Measurements from ENCODE around the gene NXPE1. TPM values are rescaled to one million over a fixed set of nuclear protein-coding genes. Genes with fewer than 3 reads are reported as not detected.

Gene NXPE1
- polyA plus RNA-seq, 1 of the 3 experiments (the other 2 are of a cell fraction): not detected

DNA sequence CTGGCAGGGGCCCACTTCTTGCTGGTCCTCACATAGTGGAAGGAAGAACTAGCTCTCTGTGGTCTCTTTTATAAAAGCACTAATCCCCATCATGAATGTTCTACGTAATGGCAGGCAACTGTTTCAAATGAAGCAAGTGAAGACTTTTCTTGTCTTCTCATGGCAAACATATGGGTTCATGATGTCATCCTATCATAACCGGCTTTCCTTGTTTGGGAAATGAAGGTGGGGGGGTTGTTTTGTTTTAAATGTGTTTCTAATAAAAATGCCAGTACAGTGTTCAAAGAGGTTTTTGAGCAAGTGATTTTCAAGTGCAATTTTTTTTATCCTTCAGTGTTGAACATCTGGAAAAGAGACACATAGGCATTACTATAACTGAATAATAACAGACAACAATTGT is 87.0 kb downstream of the NXPE1 start:
- H4K20me1 ChIP-seq (ENCODE audit: insufficient read depth): no peaks in the 10 kb centered on the region
- H3F3A ChIP-seq (replicated peaks; ENCODE audit: insufficient read depth): no peaks in the 10 kb centered on the region
- H3K9me3 ChIP-seq: no peaks in the 10 kb centered on the region
- no peaks in the 10 kb centered on the region for H3K9me2 ChIP-seq
- H3K4me3 ChIP-seq (ENCODE audit: low read depth in 2 of 2, low read length in 1 of 2): no peak overlapping the region
- H3K27me3 ChIP-seq (ENCODE audit: insufficient read depth): no peaks in the 10 kb centered on the region
- H3K36me3 ChIP-seq (replicated peaks in 1 of 2; ENCODE audit: control insufficient read depth in 1 of 2, insufficient read depth in 2 of 2, low read length in 1 of 2): no peaks in the 10 kb centered on the region
- no peak overlapping the region for H3K9ac ChIP-seq
- ChIA-PET POLR2A (no interaction called here), CTCF (no interaction called here)
- WGBS (ENCODE audit: low lambda C conversion rate): 87% methylated on average over 2 of the region's 2 CpGs
- TF ChIP-seq MEF2A (IDR thresholded peaks at IDR 0.05; ENCODE audit: borderline replicate concordance, low read depth): no peak
- TF ChIP-seq EP300 (IDR thresholded peaks at IDR 0.05; ENCODE audit: borderline replicate concordance in 1 of 2, low read depth in 1 of 2, low read length in 1 of 2): no peak
- no peak for TF ChIP-seq NRF1 (IDR thresholded peaks at IDR 0.05; ENCODE audit: low read depth, low read length)
- TF ChIP-seq TCF12 (IDR thresholded peaks at IDR 0.05): no peak
- H3K4me2 ChIP-seq: no peak overlapping the region
- no peak for DNase-seq
- no peak overlapping the region for H2AFZ ChIP-seq (ENCODE audit: low read depth)
- H3K79me2 ChIP-seq (ENCODE audit: insufficient read depth): no peaks in the 10 kb centered on the region
- H3K4me1 ChIP-seq (ENCODE audit: control insufficient read depth in 1 of 2, insufficient read depth in 2 of 2, low read depth in 1 of 2, low read length in 1 of 2): no peaks in the 10 kb centered on the region
- H3K27ac ChIP-seq (ENCODE audit: low read depth in 2 of 2, low read length in 1 of 2): no peak overlapping the region

Small RNA genes lying within 50 kb of the gene (small RNA-seq; reads per million reads assigned to genes)
- 0 reads per million in 7 experiments for gene RF01210

Other genes with a start within 250 kb of the NXPE1 start
- 7.8 and 8.4 TPM in 2 replicates for gene C11orf71, start 159.4 kb downstream of the NXPE1 start, polyA plus RNA-seq (2012; rRNA removed)
- gene RBM7, start 159.2 kb downstream of the NXPE1 start, polyA plus RNA-seq (2012; rRNA removed): 19.5 and 22.4 TPM in 2 replicates
- gene REXO2, start 120.4 kb downstream of the NXPE1 start, polyA plus RNA-seq (2012; rRNA removed): 386 and 419 TPM in 2 replicates
- not detected in 2 replicates for gene NXPE4, start 35.9 kb upstream of the NXPE1 start, polyA plus RNA-seq (2012; rRNA removed)
- gene NXPE2, start 118.6 kb upstream of the NXPE1 start, polyA plus RNA-seq (2012; rRNA removed): not detected in 2 replicates